KMS-11 (cell line): ENCODE measurements around the gene C16orf74.

Source experiments
- H2AFZ ChIP-seq: fragments of 200-600 bp; sonication (generic); 2 replicates; pipeline ENCODE4 v1.6.1; 2016; ENCODE audit warnings: antibody characterized with exemption, mixed run types, low read depth
- H3K27ac ChIP-seq: fragments of 200-600 bp; sonication (generic); 2 replicates; pipeline ENCODE4 v1.6.1; 2016; ENCODE audit warnings: mild to moderate bottlenecking, mixed run types
- H3K27me3 ChIP-seq: fragments of 200-600 bp; sonication (generic); 2 replicates; pipeline ENCODE4 v1.6.1; 2017; ENCODE audit warnings: mild to moderate bottlenecking, low read depth, mixed run types, moderate library complexity; ENCODE audit not compliant: insufficient read depth
- H3K36me3 ChIP-seq: fragments of 200-600 bp; sonication (generic); 2 replicates; pipeline ENCODE4 v1.6.1; 2017; ENCODE audit warnings: mild to moderate bottlenecking, mixed run types; ENCODE audit not compliant: insufficient read depth
- H3K4me1 ChIP-seq: fragments of 200-600 bp; sonication (generic); 2 replicates; pipeline ENCODE4 v1.6.1; 2016; ENCODE audit warnings: mild to moderate bottlenecking, low read depth, mixed run types; ENCODE audit not compliant: poor library complexity, severe bottlenecking
- H3K4me2 ChIP-seq: fragments of 200-600 bp; sonication (generic); 2 replicates; pipeline ENCODE4 v1.7.0; 2016; ENCODE audit warnings: mild to moderate bottlenecking, mixed run types
- H3K4me3 ChIP-seq: fragments of 200-600 bp; sonication (generic); IDR thresholded peaks from 2 replicates; pipeline ENCODE4 v1.6.1; 2017; ENCODE audit warnings: low read depth, low read length, mixed read lengths; ENCODE audit not compliant: insufficient read depth
- H3K79me2 ChIP-seq: fragments of 200-600 bp; sonication (generic); 2 replicates; pipeline ENCODE4 v1.6.1; 2016; ENCODE audit warnings: low read depth, mixed run types; ENCODE audit not compliant: insufficient read depth
- H3K9ac ChIP-seq: fragments of 200-600 bp; sonication (generic); 2 replicates; pipeline ENCODE4 v1.6.1; 2016; ENCODE audit warnings: mild to moderate bottlenecking, mixed run types
- H4K20me1 ChIP-seq: fragments of 200-600 bp; sonication (generic); 2 replicates; pipeline ENCODE4 v1.6.1; 2016; ENCODE audit warnings: mild to moderate bottlenecking, mixed run types; ENCODE audit not compliant: insufficient read depth
- CTCF ChIP-seq: fragments of 200-600 bp; sonication (generic); conservative IDR thresholded peaks from 2 replicates; pipeline ENCODE4 v1.6.1; 2017; ENCODE audit warnings: low read depth, mild to moderate bottlenecking, antibody characterized with exemption, low read length, moderate library complexity, mixed read lengths

C16orf74 gene

GRCh38 chr16:85659336-85659735 lies 91.6 kb downstream of the C16orf74 start:
- H3K4me1 ChIP-seq = no peaks in the 10 kb centered on the region
- no peaks in the 10 kb centered on the region for H4K20me1 ChIP-seq
- no peak overlapping the region for H3K27ac ChIP-seq
- H3K79me2 ChIP-seq = no peaks in the 10 kb centered on the region
- H3K9ac ChIP-seq = no peak overlapping the region
- H2AFZ ChIP-seq = no peak overlapping the region
- no peak overlapping the region for H3K4me3 ChIP-seq
- no peak for TF ChIP-seq CTCF
- no peak overlapping the region for H3K4me2 ChIP-seq
- H3K27me3 ChIP-seq = no peaks in the 10 kb centered on the region
- no peaks in the 10 kb centered on the region for H3K36me3 ChIP-seq

- Histone ChIP-seq H3K4me1 (no peaks in the 10 kb centered on the region), H3K36me3 (no peaks in the 10 kb centered on the region), H3K4me2 (no peak overlapping the region), H4K20me1 (no peaks in the 10 kb centered on the region), H3K27me3 (no peaks in the 10 kb centered on the region), H3K79me2 (no peaks in the 10 kb centered on the region), H3K4me3 (no peak overlapping the region), H2AFZ (no peak overlapping the region), H3K9ac (no peak overlapping the region), H3K27ac (no peak overlapping the region)
- no peak for TF ChIP-seq CTCF
Observed at GRCh38 chr16:85658504-85659326, 92.2 kb downstream of the C16orf74 start.

DNA sequence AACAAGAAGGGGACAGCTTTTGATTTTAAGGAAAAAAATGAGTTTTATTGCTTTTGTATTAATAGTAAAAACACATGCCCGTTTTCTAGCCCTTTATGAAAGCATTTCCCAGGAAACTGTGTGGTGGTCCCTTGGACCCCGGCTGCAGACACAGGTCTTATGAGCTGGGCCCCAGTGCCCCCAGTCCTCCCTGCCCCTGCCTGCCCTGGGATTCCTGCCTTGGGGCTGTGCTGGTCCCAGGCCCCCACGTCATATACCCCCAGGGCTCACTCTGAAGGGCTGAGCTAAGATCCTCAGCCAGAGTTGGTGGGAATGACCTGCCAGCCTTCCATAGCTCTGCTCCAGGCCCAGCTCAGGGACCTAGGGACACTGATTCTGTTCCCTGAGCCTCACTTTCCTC lies 92.9 kb downstream of the C16orf74 start:
- TF ChIP-seq CTCF = no peak
- no peak overlapping the region for H3K27ac ChIP-seq
- H3K27me3 ChIP-seq = no peaks in the 10 kb centered on the region
- H3K4me2 ChIP-seq = no peak overlapping the region
- no peaks in the 10 kb centered on the region for H3K36me3 ChIP-seq
- no peaks in the 10 kb centered on the region for H4K20me1 ChIP-seq
- no peak overlapping the region for H2AFZ ChIP-seq
- H3K9ac ChIP-seq = no peak overlapping the region
- no peaks in the 10 kb centered on the region for H3K79me2 ChIP-seq
- H3K4me1 ChIP-seq = no peaks in the 10 kb centered on the region
- H3K4me3 ChIP-seq = no peak overlapping the region
